GM12878 (cell line): ENCODE data around the gene FOXD1. TPM values are rescaled to one million over a fixed set of nuclear protein-coding genes. Genes with fewer than 3 reads are reported as not detected.

Source experiments
- ATAC-seq: fragments of 200-7000 bp; cut with Tn5 transposase; 3 replicates; pipeline ENCODE4 v1.9.1; 2020; ENCODE audit warnings: mild to moderate bottlenecking, moderate library complexity
- BruUV-seq: library from RNA; stranded (reverse); fragments of 400-500 nt; replicated peaks from 2 replicates; lab custom pipeline; 2021; lab: Mats Ljungman, UMichigan
- CTCF ChIA-PET: fragments of 300-600 bp; sonication (Branson Sonifier 250); formaldehyde crosslinking; extraction: SDS; loops from one replicate; lab custom pipeline; 2021; ENCODE audit warnings: inconsistent platforms; lab: Yijun Ruan, JAX
- POLR2A ChIA-PET: fragments of 350-600 bp; formaldehyde crosslinking; extraction: SDS; loops from one replicate; lab custom pipeline; 2021; ENCODE audit warnings: inconsistent platforms; lab: Charles Lee
- RAD21 ChIA-PET: fragments of 300-600 bp; sonication (Branson Sonifier 250); formaldehyde crosslinking; loops from one replicate; lab custom pipeline; 2023; ENCODE audit warnings: antibody characterized with exemption; ENCODE audit not compliant: unreplicated experiment; lab: Charles Lee
- SMC1A ChIA-PET: fragments of 300-600 bp; sonication (Branson Sonifier 250); formaldehyde crosslinking; loops from one replicate; lab custom pipeline; 2023; ENCODE audit not compliant: unreplicated experiment, uncharacterized antibody; lab: Charles Lee
- DNase-seq: peaks from one replicate; pipeline ENCODE4 v3.0.0-alpha.2; 2011; ENCODE audit warnings: low read depth, low spot score
- FAIRE-seq: peaks from 3 replicates; lab custom pipeline; 2011; peaks lifted over from hg19 to GRCh38; lab: Jason Lieb, UNC
- H2AFZ ChIP-seq: 2 replicates; pipeline ENCODE4 v1.6.0; 2011; ENCODE audit warnings: low read depth, low read length, control low read depth; ENCODE audit not compliant: control insufficient read depth
- H3K27ac ChIP-seq: 2 replicates; pipeline ENCODE4 v1.5.1; 2011; ENCODE audit warnings: control low read depth; ENCODE audit not compliant: control insufficient read depth, insufficient read depth
- H3K27me3 ChIP-seq, 2 experiments: replicated peaks in 1 of 2; 2 replicates each; pipeline versions ENCODE4 v1.6.0 to v1.6.1; 2011; ENCODE audit warnings: low read length in 1 of 2; ENCODE audit not compliant: control insufficient read depth in 2 of 2, insufficient read depth in 2 of 2
- H3K36me3 ChIP-seq, 2 experiments: 2 replicates each; pipeline ENCODE4 v1.5.1; 2011; ENCODE audit warnings: low read length in 1 of 2; ENCODE audit not compliant: control insufficient read depth in 2 of 2, insufficient read depth in 2 of 2
- H3K4me1 ChIP-seq: 2 replicates; pipeline ENCODE4 v1.6.1; 2011; ENCODE audit warnings: mild to moderate bottlenecking, low read length, moderate library complexity, mixed read lengths; ENCODE audit not compliant: control insufficient read depth, insufficient read depth
- H3K4me2 ChIP-seq: 2 replicates; pipeline ENCODE4 v1.6.0; 2011; ENCODE audit warnings: control low read depth; ENCODE audit not compliant: control insufficient read depth, insufficient read depth
- H3K4me3 ChIP-seq: fragments of 200-600 bp; sonication (generic); 2 replicates; pipeline ENCODE4 v1.5.1; 2016
- H3K79me2 ChIP-seq: 2 replicates; pipeline ENCODE4 v1.6.0; 2011; ENCODE audit warnings: low read length; ENCODE audit not compliant: control insufficient read depth, insufficient read depth
- H3K9ac ChIP-seq: 2 replicates; pipeline ENCODE4 v1.8.0; 2011; ENCODE audit warnings: low read length, control low read depth, mixed read lengths; ENCODE audit not compliant: control insufficient read depth, insufficient read depth
- H3K9me3 ChIP-seq: replicated peaks from 3 replicates; pipeline ENCODE4 v1.5.1; 2011; ENCODE audit warnings: mild to moderate bottlenecking, low read length; ENCODE audit not compliant: control insufficient read depth, insufficient read depth
- H4K20me1 ChIP-seq: 2 replicates; pipeline ENCODE4 v1.6.0; 2011; ENCODE audit not compliant: control insufficient read depth, insufficient read depth
- ASH2L ChIP-seq: fragments of 300-600, 200-600 bp; sonication (generic); IDR thresholded peaks from 2 replicates; pipeline ENCODE4 v1.6.1; 2017; ENCODE audit warnings: low read depth, mild to moderate bottlenecking, borderline replicate concordance
- BHLHE40 ChIP-seq, 2 experiments: fragments of 450-650 bp in 1 of 2; IDR thresholded peaks; 2 replicates each; pipeline ENCODE4 v1.6.1; 2011 to 2017; ENCODE audit warnings: low read depth in 2 of 2, borderline replicate concordance in 1 of 2, improper control_type of control experiment in 1 of 2, low read length in 1 of 2, mild to moderate bottlenecking in 1 of 2
- BMI1 ChIP-seq: fragments of 450-650 bp; IDR thresholded peaks from 2 replicates; pipeline ENCODE4 v1.6.1; 2016; ENCODE audit warnings: mild to moderate bottlenecking, moderate library complexity, borderline replicate concordance
- CBFB ChIP-seq: IDR thresholded peaks from 2 replicates; pipeline ENCODE4 v1.6.1; 2016; ENCODE audit warnings: antibody characterized with exemption, low read depth
- CHD4 ChIP-seq: fragments of 200-600 bp; sonication (generic); IDR thresholded peaks from 2 replicates; pipeline ENCODE4 v1.6.1; 2016; ENCODE audit warnings: mild to moderate bottlenecking
- ESRRA ChIP-seq: IDR thresholded peaks from 2 replicates; pipeline ENCODE4 v1.6.1; 2012; ENCODE audit warnings: mild to moderate bottlenecking, low read length, improper control_type of control experiment
- MEF2A ChIP-seq: IDR thresholded peaks from 2 replicates; pipeline ENCODE4 v1.6.1; 2011; ENCODE audit warnings: low read depth, mild to moderate bottlenecking, low read length, moderate library complexity; ENCODE audit not compliant: insufficient read depth
- MYC ChIP-seq: IDR thresholded peaks from 2 replicates; pipeline ENCODE4 v1.6.1; 2011; ENCODE audit warnings: mild to moderate bottlenecking, low read length, moderate library complexity, inconsistent platforms; ENCODE audit not compliant: insufficient read depth, insufficient replicate concordance, insufficient read length, severe bottlenecking
- RUNX3 ChIP-seq: IDR thresholded peaks from 2 replicates; pipeline ENCODE4 v1.6.1; 2012; ENCODE audit warnings: low read length, inconsistent platforms
- SMC3 ChIP-seq: IDR thresholded peaks from 2 replicates; pipeline ENCODE4 v1.6.1; 2011; ENCODE audit warnings: low read length, improper control_type of control experiment, borderline replicate concordance
- SREBF1 ChIP-seq: IDR thresholded peaks from 2 replicates; pipeline ENCODE4 v1.6.1; 2012; ENCODE audit warnings: mild to moderate bottlenecking, low read length
- ZNF384 ChIP-seq: IDR thresholded peaks from 2 replicates; pipeline ENCODE4 v1.6.1; 2012; ENCODE audit warnings: low read depth, mild to moderate bottlenecking, low read length, improper control_type of control experiment, borderline replicate concordance
- ZZZ3 ChIP-seq: IDR thresholded peaks from 2 replicates; pipeline ENCODE4 v1.6.1; 2011; ENCODE audit warnings: low read depth; ENCODE audit not compliant: control insufficient read depth, insufficient read length
- WGBS: methylation state at CpG from one replicate; pipeline ENCODE4 v1.1.6; 2016; ENCODE audit warnings: low lambda C conversion rate; ENCODE audit not compliant: insufficient replicate concordance, insufficient coverage; ENCODE audit errors: missing lambda C conversion rate; 5-methylcytosine and 5-hydroxymethylcytosine counted together
- in situ Hi-C: fragments of 300-500 bp; cut with MboI; formaldehyde crosslinking; loops from 9 replicates; pipeline ENCODE4 v1.14.3; 2018; ENCODE audit warnings: mixed read lengths
- intact Hi-C: fragments of 100-400 bp; cut with micrococcal nuclease; formaldehyde crosslinking; loops from one replicate; pipeline ENCODE4 v1.14.2; 2022; ENCODE audit not compliant: unreplicated experiment
- polyA plus RNA-seq, 11 experiments: library from polyadenylated mRNA; depleted of rRNA in 4 of 11; unstranded in 6 of 11; stranded (reverse) in 5 of 11; fragments of >200 nt; fragmentation: Nextera tagmentation in 4 of 11; fragmentation: Illumina TruSeq in 1 of 11; extraction: Ambion mirVana in 4 of 11; extraction: Trizol in 1 of 11; gene quantifications; 1 replicate in 1 of 11; 2 replicates in 10 of 11; pipeline versions ENCODE4 v1.2.1 to v1.2.3, GENCODE V29; 2011 to 2016; ENCODE audit warnings: inconsistent platforms in 2 of 11, missing spikeins in 2 of 11, low read depth in 1 of 11
- total RNA-seq, 4 experiments: library from RNA; depleted of rRNA in 3 of 4; stranded (reverse); fragments of >200 nt in 3 of 4; fragmentation: Illumina TruSeq in 1 of 4; extraction: Trizol in 1 of 4; gene quantifications; 2 replicates each; pipeline versions ENCODE4 v1.2.1 to v1.2.3, GENCODE V29; 2013 to 2021

The FOXD1 gene
- total and polyA plus RNA-seq, 10 of the 15 experiments (the other 5 are each of a cell fraction or from before 2014, with no cell fraction given) = not detected

GRCh38 chr5:73484511-73484910 lies 35.9 kb upstream of the FOXD1 start (continued):
- TF ChIP-seq MYC = no peak
- TF ChIP-seq ZNF384 = no peak
- no peak for TF ChIP-seq RUNX3
- no peak for TF ChIP-seq BMI1
- no peak for TF ChIP-seq ESRRA
- TF ChIP-seq ZZZ3 = no peak

- intact Hi-C loops (no loop called here), in situ Hi-C loops (no loop called here)
- H3K79me2 ChIP-seq = no peaks in the 10 kb centered on the region
- no peaks in the 10 kb centered on the region for H3K36me3 ChIP-seq
- ChIA-PET POLR2A (no interaction called here), CTCF (no interaction called here), RAD21 (no interaction called here), SMC1A (no interaction called here)
- DNase-seq = no peak
- no peak overlapping the region for H2AFZ ChIP-seq
- no peaks in the 10 kb centered on the region for H4K20me1 ChIP-seq
- WGBS = 56% methylated on average over 4 of the region's 4 CpGs
- H3K27me3 ChIP-seq = peaks cover 0 to 2% of the 10 kb centered on the region in 2 experiments; a peak in 2 of 4 replicates
- no peak overlapping the region for H3K9ac ChIP-seq
- H3K4me3 ChIP-seq = no peak overlapping the region
- no peak for ATAC-seq
- no TSS peak for BruUV-seq
- H3K4me2 ChIP-seq = no peak overlapping the region
- FAIRE-seq = no peak
- no peaks in the 10 kb centered on the region for H3K9me3 ChIP-seq
- H3K4me1 ChIP-seq = no peaks in the 10 kb centered on the region
- no peak for TF ChIP-seq ASH2L
- TF ChIP-seq SREBF1 = no peak
- no peak for TF ChIP-seq CBFB
- no peak for TF ChIP-seq BHLHE40 (IDR thresholded peaks at IDR 0.05; ENCODE audit: borderline replicate concordance in 1 of 2, low read depth in 2 of 2, low read length in 1 of 2)
- no peak for TF ChIP-seq CHD4
- no peak for TF ChIP-seq SMC3
- TF ChIP-seq MEF2A = no peak
- no peak overlapping the region for H3K27ac ChIP-seq
These were observed 35.1 kb upstream of the FOXD1 start for GRCh38 chr5:73483676-73484075.
